Left ventricle myocardium inferior (tissue), 1 donor: ENCODE results near the gene RAC2. TPM values are rescaled to one million over a fixed set of nuclear protein-coding genes. Genes with fewer than 3 reads are reported as not detected.

Experiments used
- DNase-seq: peaks from one replicate; pipeline ENCODE4 v3.0.0-alpha.2; 2020
- H3K27ac ChIP-seq: fragments of 200-600 bp; replicated peaks from 2 replicates; pipeline ENCODE4 v1.8.0; 2021
- H3K27me3 ChIP-seq: fragments of 200-600 bp; 2 replicates; pipeline ENCODE4 v1.8.0; 2021; ENCODE audit warnings: low read depth
- H3K36me3 ChIP-seq: fragments of 200-600 bp; 2 replicates; pipeline ENCODE4 v1.8.0; 2021
- H3K4me1 ChIP-seq: fragments of 200-600 bp; 2 replicates; pipeline ENCODE4 v1.8.0; 2021
- H3K4me3 ChIP-seq: fragments of 200-600 bp; 2 replicates; pipeline ENCODE4 v1.8.0; 2021; ENCODE audit warnings: mild to moderate bottlenecking, moderate library complexity
- H3K9me3 ChIP-seq: fragments of 200-600 bp; replicated peaks from 2 replicates; pipeline ENCODE4 v1.8.0; 2021
- CTCF ChIP-seq: fragments of 200-600 bp; IDR thresholded peaks from 2 replicates; pipeline ENCODE4 v1.8.0; 2021; ENCODE audit warnings: antibody characterized with exemption, mild to moderate bottlenecking, borderline replicate concordance
- intact Hi-C: fragments of 100-400 bp; cut with micrococcal nuclease; formaldehyde crosslinking; loops from one replicate; pipeline ENCODE4 v1.11.0; 2022
- total RNA-seq: library from RNA; stranded (reverse); fragmentation: NEBNext Ultra II Directional; extraction: Animal tissue kit (Norgen Biotek cat#: 25700); gene quantifications from one replicate; pipeline ENCODE4 v1.2.1, GENCODE V29; 2021
- donor health status: DM: no; HTN: yes; CAD: no; lungs with severe emphysema.

The RAC2 gene
- total RNA-seq, 1 donor from 2014 or later = 1.8 TPM

DNA sequence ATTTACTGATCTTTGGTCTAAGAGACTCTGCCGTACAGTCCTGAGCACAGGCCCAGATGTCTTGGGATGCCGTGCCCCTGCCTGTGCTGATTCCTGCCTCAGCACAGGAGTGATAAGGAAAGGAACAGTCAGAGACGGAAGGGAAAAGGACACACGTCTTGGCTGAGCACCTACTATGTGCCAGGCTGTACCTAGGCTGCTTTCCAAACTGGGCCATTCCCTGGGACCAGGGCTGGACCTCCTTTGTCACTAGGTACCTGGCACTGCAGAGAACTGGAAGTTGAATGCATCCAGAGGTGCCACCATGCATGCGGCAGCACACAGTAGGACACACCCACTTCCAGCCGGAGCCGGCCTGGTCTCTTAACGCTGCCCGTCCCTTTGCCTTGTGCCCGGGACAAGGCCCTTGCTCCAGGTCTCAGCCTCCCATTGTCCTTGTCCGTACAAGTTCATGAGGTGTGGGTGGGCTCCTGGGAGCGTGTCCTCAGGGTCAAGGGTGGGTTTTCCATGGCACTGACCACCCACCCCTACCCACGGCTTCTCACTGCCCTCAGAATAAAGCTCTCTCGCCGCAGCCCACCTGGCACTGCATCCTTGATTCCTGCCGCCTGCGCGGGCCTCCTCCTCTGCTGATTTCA lies 30.7 kb downstream of the RAC2 start:
- H3K27me3 ChIP-seq = peaks cover 96% of the 10 kb centered on the region
- H3K36me3 ChIP-seq = no peaks in the 10 kb centered on the region
- peaks cover 4% of the 10 kb centered on the region for H3K4me1 ChIP-seq
- no peaks in the 10 kb centered on the region for H3K9me3 ChIP-seq
- no peak for DNase-seq
- no peak overlapping the region for H3K4me3 ChIP-seq
- no peak overlapping the region for H3K27ac ChIP-seq
- no peak for TF ChIP-seq CTCF
- intact Hi-C loops = no loop called here

DNA sequence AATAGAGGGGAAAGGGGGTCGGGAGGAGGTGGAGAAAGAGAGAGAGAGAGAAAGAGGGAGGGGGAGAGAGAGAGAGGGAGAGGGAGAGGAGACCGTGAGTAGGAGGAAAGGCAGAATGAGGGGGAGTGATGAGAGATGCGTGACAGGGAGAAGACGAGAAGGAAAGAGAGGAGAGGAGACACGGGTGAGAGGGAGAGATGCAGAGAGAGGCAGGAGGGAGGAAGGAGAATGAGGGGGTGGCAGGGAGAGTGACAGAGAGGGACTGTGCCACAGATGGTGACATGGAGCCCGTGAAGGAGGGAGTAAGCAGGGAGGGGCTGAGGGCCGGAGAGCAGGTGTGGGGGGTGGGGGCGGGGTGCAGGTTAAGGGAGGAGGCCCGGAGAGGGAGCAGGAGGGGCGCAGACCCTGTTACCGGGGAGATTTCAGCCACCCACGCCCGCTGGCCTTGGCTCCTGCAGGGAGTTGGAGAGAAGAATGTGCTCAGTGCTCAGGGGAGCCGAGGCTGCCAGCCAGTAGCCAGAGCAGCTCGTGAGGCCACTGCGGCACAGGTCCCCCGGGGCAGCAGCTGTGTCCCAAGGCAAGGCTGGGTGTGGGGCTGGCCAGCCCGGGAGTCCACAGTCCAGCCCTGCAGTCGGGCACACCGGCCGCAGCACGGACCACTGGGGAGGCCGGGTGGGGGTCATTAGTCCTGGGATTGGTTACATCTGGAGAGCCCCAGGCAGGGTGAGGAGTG lies 31.7 kb downstream of the RAC2 start, which contains the start of gene SSTR3:
Gene SSTR3, minus strand, starts transcription at position 304 of the 733 bp plus-strand sequence. CDS start 4,674 bp downstream, outside the sequence.
- no peak for TF ChIP-seq CTCF
- H3K36me3 ChIP-seq = no peaks in the 10 kb centered on the region
- no peaks in the 10 kb centered on the region for H3K9me3 ChIP-seq
- intact Hi-C loops = no loop called here
- H3K27ac ChIP-seq = no peak within 1 kb of the TSS
- no peak within 1 kb of the TSS for H3K4me3 ChIP-seq
- no peak for DNase-seq
- H3K4me1 ChIP-seq = peaks cover 4% of the 10 kb centered on the region
- peaks cover 96% of the 10 kb centered on the region for H3K27me3 ChIP-seq

DNA sequence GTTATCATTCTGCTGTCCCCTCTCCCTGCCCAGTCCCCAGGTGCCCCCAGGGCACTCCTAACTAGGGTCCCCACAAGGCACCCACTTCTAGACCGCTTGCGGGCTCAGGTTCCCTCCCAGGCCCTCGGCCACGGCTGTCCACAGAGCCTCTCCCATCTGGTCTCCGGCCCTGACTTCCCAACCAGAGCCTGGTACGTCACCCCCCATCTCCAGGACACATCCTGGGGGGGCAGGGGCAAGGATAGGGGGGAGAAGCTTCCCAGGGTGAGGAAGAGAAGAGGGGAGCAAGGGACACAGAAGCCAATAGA lies 32.2 kb downstream of the RAC2 start:
- peaks cover 96% of the 10 kb centered on the region for H3K27me3 ChIP-seq
- DNase-seq = no peak
- no peak overlapping the region for H3K4me3 ChIP-seq
- intact Hi-C loops = no loop called here
- no peak overlapping the region for H3K27ac ChIP-seq
- TF ChIP-seq CTCF = no peak
- no peaks in the 10 kb centered on the region for H3K9me3 ChIP-seq
- H3K4me1 ChIP-seq = peaks cover 4% of the 10 kb centered on the region
- no peaks in the 10 kb centered on the region for H3K36me3 ChIP-seq

GRCh38 chr22:37211075-37211865 lies 32.8 kb downstream of the RAC2 start:
- DNase-seq = no peak
- no peak overlapping the region for H3K27ac ChIP-seq

More at GRCh38 chr22:37211075-37211865, 32.8 kb downstream of the RAC2 start:
- TF ChIP-seq CTCF = no peak
- Histone ChIP-seq H3K4me3 (no peak overlapping the region), H3K4me1 (peaks cover 4% of the 10 kb centered on the region), H3K36me3 (no peaks in the 10 kb centered on the region), H3K9me3 (no peaks in the 10 kb centered on the region), H3K27me3 (peaks cover 91% of the 10 kb centered on the region)
- intact Hi-C loops = no loop called here
